GM23338 (cell line): ENCODE results near the gene ZNF112. TPM values are rescaled to one million over a fixed set of nuclear protein-coding genes. Genes with fewer than 3 reads are reported as not detected.

ENCODE experiments used
- ATAC-seq: fragments of 200-7000 bp; cut with Tn5 transposase; 3 replicates; pipeline ENCODE4 v1.9.1; 2020
- DNase-seq: peaks from one replicate; pipeline ENCODE4 v3.0.0-alpha.2; 2015; ENCODE audit warnings: low spot score
- H2AFZ ChIP-seq: fragments of 200-600 bp; sonication (generic); 2 replicates; pipeline ENCODE4 v1.8.0; 2016; ENCODE audit warnings: antibody characterized with exemption, mild to moderate bottlenecking, moderate library complexity
- H3F3A ChIP-seq: fragments of 200-600 bp; sonication (generic); replicated peaks from 2 replicates; pipeline ENCODE4 v1.8.0; 2017; ENCODE audit warnings: antibody characterized with exemption, mixed run types, low read depth
- H3K27ac ChIP-seq: fragments of 200-600 bp; sonication (generic); 2 replicates; pipeline ENCODE4 v1.6.1; 2016; ENCODE audit warnings: low read depth
- H3K27me3 ChIP-seq: fragments of 200-600 bp; sonication (generic); 2 replicates; pipeline ENCODE4 v1.8.0; 2016; ENCODE audit warnings: mild to moderate bottlenecking, mixed run types, moderate library complexity; ENCODE audit not compliant: insufficient read depth
- H3K36me3 ChIP-seq: fragments of 200-600 bp; sonication (generic); 2 replicates; pipeline ENCODE4 v1.8.0; 2016; ENCODE audit warnings: mild to moderate bottlenecking; ENCODE audit not compliant: insufficient read depth
- H3K4me1 ChIP-seq: fragments of 200-600 bp; sonication (generic); 2 replicates; pipeline ENCODE4 v1.8.0; 2016; ENCODE audit warnings: mild to moderate bottlenecking, moderate library complexity; ENCODE audit not compliant: insufficient read depth
- H3K4me2 ChIP-seq: fragments of 200-600 bp; sonication (generic); 2 replicates; pipeline ENCODE4 v1.7.1; 2017; ENCODE audit warnings: mixed run types
- H3K4me3 ChIP-seq: fragments of 200-600 bp; sonication (generic); 2 replicates; pipeline ENCODE4 v1.6.1; 2016; ENCODE audit warnings: mixed run types
- H3K79me2 ChIP-seq: fragments of 200-600 bp; sonication (generic); replicated peaks from 2 replicates; pipeline ENCODE4 v1.8.0; 2017; ENCODE audit warnings: mild to moderate bottlenecking; ENCODE audit not compliant: insufficient read depth
- H3K9me2 ChIP-seq: fragments of 200-600 bp; sonication (generic); 2 replicates; pipeline ENCODE4 v1.8.0; 2017; ENCODE audit not compliant: insufficient read depth
- H4K20me1 ChIP-seq: fragments of 200-600 bp; sonication (generic); replicated peaks from 2 replicates; pipeline ENCODE4 v1.8.0; 2017; ENCODE audit warnings: mild to moderate bottlenecking; ENCODE audit not compliant: insufficient read depth
- H3K27ac Mint-ChIP-seq: 2 replicates; pipeline ENCODE4 v1.8.0; 2020; ENCODE audit warnings: inconsistent platforms, mild to moderate bottlenecking, moderate library complexity, mixed read lengths
- H3K27me3 Mint-ChIP-seq: 3 replicates; pipeline ENCODE4 v1.8.0; 2022; ENCODE audit warnings: low read depth, mild to moderate bottlenecking, moderate library complexity, mixed read lengths, inconsistent platforms; ENCODE audit not compliant: insufficient read depth, poor library complexity
- H3K36me3 Mint-ChIP-seq: 3 replicates; pipeline ENCODE4 v1.8.0; 2021; ENCODE audit warnings: low read depth, mild to moderate bottlenecking, inconsistent platforms, moderate library complexity, mixed read lengths
- H3K4me1 Mint-ChIP-seq: 3 replicates; pipeline ENCODE4 v1.8.0; 2020; ENCODE audit warnings: mild to moderate bottlenecking, inconsistent platforms, mixed read lengths
- H3K4me3 Mint-ChIP-seq: 3 replicates; pipeline ENCODE4 v1.8.0; 2021; ENCODE audit warnings: moderate library complexity, mild to moderate bottlenecking, inconsistent platforms, mixed read lengths
- H3K9me3 Mint-ChIP-seq: 3 replicates; pipeline ENCODE4 v1.8.0; 2020; ENCODE audit warnings: moderate library complexity, mild to moderate bottlenecking, inconsistent platforms, mixed read lengths
- CREB1 ChIP-seq: fragments of 250-450 bp; sonication (Bioruptor Pico); IDR thresholded peaks from 2 replicates; pipeline ENCODE4 v1.5.0; 2020; ENCODE audit warnings: low read depth, mild to moderate bottlenecking, moderate library complexity
- EZH2 ChIP-seq: fragments of 200-600 bp; sonication (generic); IDR thresholded peaks from one replicate; pipeline ENCODE4 v1.8.0; 2017; ENCODE audit warnings: antibody characterized with exemption, mild to moderate bottlenecking, low read depth; ENCODE audit not compliant: unreplicated experiment
- EZH2phosphoT487 ChIP-seq: fragments of 200-600 bp; sonication (generic); IDR thresholded peaks from one replicate; pipeline ENCODE4 v1.8.1; 2018; ENCODE audit warnings: antibody characterized with exemption; ENCODE audit not compliant: unreplicated experiment
- JUNB ChIP-seq: IDR thresholded peaks from one replicate; pipeline ENCODE4 v1.6.1; 2016; ENCODE audit warnings: antibody characterized with exemption; ENCODE audit not compliant: unreplicated experiment
- NANOG ChIP-seq: IDR thresholded peaks from 2 replicates; pipeline ENCODE4 v1.6.1; 2016; ENCODE audit warnings: antibody characterized with exemption, borderline replicate concordance
- STAT1 ChIP-seq: IDR thresholded peaks from one replicate; pipeline ENCODE4 v1.6.1; 2016; ENCODE audit warnings: antibody characterized with exemption; ENCODE audit not compliant: unreplicated experiment
- ZNF114 ChIP-seq: fragments of 250-450 bp; sonication (Bioruptor Pico); IDR thresholded peaks from 2 replicates; pipeline ENCODE4 v1.5.0; 2020; ENCODE audit warnings: mild to moderate bottlenecking, moderate library complexity
- ZNF331 ChIP-seq: fragments of 250-450 bp; sonication (Bioruptor Pico); IDR thresholded peaks from 2 replicates; pipeline ENCODE4 v1.5.0; 2020; ENCODE audit warnings: low read depth, mild to moderate bottlenecking, moderate library complexity
- polyA plus RNA-seq: library from polyadenylated mRNA; unstranded; fragments of >200 nt; fragmentation: Nextera tagmentation; extraction: Ambion mirVana; gene quantifications from 2 replicates; pipeline ENCODE4 v1.2.1, GENCODE V29; 2016
- total RNA-seq: library from RNA; depleted of rRNA; stranded (reverse); fragments of >200 nt; shearing (Covaris generic); gene quantifications from 2 replicates; pipeline ENCODE4 v1.2.3, GENCODE V29; 2014
- TF ChIP-seq, protein P1 (sequence below), 2 experiments: fragments of 200-600 bp in 1 of 2; sonication (generic) in 1 of 2; conservative IDR thresholded peaks; 2 replicates each; pipeline versions ENCODE4 v1.5.1 to v1.6.1; 2016 to 2017; ENCODE audit warnings: antibody characterized with exemption in 2 of 2, low read depth in 2 of 2, mild to moderate bottlenecking in 2 of 2, moderate library complexity in 1 of 2
- TF ChIP-seq, protein P2 (sequence below): IDR thresholded peaks from one replicate; pipeline ENCODE4 v1.6.1; 2018; ENCODE audit warnings: antibody characterized with exemption; ENCODE audit not compliant: unreplicated experiment
- TF ChIP-seq, protein P3 (sequence below): IDR thresholded peaks from 2 replicates; pipeline ENCODE4 v1.6.1; 2016; ENCODE audit warnings: antibody characterized with exemption

ZNF112 gene
- total and polyA plus RNA-seq, 2 experiments from 2014 or later: 3.0 to 4.2 TPM

DNA sequence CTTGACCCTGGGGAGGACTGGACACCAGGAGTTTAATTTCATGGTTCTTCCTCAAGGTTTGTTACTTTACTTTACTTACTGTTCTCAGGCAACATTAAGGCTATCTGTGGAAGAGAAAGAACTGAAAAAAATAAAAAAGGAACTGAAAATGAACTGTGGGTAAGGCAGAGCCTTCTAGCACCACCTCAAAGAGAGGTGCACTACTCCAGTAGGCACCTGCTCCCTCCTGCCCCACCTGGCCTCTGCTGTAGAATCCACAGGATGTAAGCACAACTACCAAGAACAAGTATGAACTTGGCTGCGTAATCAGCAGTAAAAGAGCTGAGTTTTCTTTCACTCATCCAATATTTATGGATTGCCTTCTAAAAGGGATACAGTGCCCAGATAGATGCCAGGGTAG is 12.2 kb downstream of the ZNF112 start:
- Mint-ChIP-seq H3K36me3 (peaks cover 31% of the 10 kb centered on the region), H3K27me3 (peaks cover 8% of the 10 kb centered on the region), H3K4me3 (no peak overlapping the region), H3K27ac (no peak overlapping the region), H3K9me3 (peaks cover 53% of the 10 kb centered on the region), H3K4me1 (no peaks in the 10 kb centered on the region)
- TF ChIP-seq EZH2phosphoT487 (no peak), EZH2 (no peak), ZNF114 (CRISPR knock-in tag) (no peak), ZNF331 (CRISPR knock-in tag) (no peak), CREB1 (CRISPR knock-in tag) (no peak)
- TF ChIP-seq, protein P1, sequence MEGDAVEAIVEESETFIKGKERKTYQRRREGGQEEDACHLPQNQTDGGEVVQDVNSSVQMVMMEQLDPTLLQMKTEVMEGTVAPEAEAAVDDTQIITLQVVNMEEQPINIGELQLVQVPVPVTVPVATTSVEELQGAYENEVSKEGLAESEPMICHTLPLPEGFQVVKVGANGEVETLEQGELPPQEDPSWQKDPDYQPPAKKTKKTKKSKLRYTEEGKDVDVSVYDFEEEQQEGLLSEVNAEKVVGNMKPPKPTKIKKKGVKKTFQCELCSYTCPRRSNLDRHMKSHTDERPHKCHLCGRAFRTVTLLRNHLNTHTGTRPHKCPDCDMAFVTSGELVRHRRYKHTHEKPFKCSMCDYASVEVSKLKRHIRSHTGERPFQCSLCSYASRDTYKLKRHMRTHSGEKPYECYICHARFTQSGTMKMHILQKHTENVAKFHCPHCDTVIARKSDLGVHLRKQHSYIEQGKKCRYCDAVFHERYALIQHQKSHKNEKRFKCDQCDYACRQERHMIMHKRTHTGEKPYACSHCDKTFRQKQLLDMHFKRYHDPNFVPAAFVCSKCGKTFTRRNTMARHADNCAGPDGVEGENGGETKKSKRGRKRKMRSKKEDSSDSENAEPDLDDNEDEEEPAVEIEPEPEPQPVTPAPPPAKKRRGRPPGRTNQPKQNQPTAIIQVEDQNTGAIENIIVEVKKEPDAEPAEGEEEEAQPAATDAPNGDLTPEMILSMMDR (conservative IDR thresholded peaks at IDR 0.05; ENCODE audit: low read depth in 2 of 2): no peak
- TF ChIP-seq, protein P2, sequence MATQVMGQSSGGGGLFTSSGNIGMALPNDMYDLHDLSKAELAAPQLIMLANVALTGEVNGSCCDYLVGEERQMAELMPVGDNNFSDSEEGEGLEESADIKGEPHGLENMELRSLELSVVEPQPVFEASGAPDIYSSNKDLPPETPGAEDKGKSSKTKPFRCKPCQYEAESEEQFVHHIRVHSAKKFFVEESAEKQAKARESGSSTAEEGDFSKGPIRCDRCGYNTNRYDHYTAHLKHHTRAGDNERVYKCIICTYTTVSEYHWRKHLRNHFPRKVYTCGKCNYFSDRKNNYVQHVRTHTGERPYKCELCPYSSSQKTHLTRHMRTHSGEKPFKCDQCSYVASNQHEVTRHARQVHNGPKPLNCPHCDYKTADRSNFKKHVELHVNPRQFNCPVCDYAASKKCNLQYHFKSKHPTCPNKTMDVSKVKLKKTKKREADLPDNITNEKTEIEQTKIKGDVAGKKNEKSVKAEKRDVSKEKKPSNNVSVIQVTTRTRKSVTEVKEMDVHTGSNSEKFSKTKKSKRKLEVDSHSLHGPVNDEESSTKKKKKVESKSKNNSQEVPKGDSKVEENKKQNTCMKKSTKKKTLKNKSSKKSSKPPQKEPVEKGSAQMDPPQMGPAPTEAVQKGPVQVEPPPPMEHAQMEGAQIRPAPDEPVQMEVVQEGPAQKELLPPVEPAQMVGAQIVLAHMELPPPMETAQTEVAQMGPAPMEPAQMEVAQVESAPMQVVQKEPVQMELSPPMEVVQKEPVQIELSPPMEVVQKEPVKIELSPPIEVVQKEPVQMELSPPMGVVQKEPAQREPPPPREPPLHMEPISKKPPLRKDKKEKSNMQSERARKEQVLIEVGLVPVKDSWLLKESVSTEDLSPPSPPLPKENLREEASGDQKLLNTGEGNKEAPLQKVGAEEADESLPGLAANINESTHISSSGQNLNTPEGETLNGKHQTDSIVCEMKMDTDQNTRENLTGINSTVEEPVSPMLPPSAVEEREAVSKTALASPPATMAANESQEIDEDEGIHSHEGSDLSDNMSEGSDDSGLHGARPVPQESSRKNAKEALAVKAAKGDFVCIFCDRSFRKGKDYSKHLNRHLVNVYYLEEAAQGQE: no peak
- Histone ChIP-seq H3K27ac (no peak overlapping the region), H4K20me1 (0 out of 2 replicates have a peak, but pooled peaks cover 5% of the 10 kb centered on the region), H2AFZ (no peak overlapping the region), H3K79me2 (peaks cover 7% of the 10 kb centered on the region; the same call in 1 of the 2 replicates), H3K4me1 (no peaks in the 10 kb centered on the region), H3K27me3 (no peaks in the 10 kb centered on the region), H3K36me3 (peaks cover 11% of the 10 kb centered on the region), H3K4me3 (no peak overlapping the region), H3K4me2 (no peak overlapping the region), H3F3A (no peaks in the 10 kb centered on the region), H3K9me2 (no peaks in the 10 kb centered on the region)
- DNase-seq (no peak), ATAC-seq (no peak)

DNA sequence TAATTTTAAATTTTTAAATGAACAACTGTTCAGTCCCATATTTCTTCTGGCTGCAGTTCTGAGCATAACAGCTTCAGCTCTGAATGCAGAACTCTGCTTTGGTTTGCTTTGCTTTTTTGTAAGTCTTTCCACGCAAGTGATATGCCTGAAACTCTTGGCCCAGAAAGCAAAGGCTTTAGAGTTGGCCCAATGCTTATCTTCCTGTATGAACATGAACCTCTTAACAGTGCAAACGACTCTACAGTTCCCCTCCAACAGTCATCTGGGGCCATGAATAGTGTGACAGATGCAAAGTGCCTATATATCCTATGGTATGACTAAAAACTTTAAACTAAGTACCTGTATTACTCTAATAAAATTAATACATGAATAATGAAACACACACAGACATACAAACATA is 14.7 kb downstream of the ZNF112 start:
- Histone ChIP-seq H3K4me1 (no peaks in the 10 kb centered on the region), H3K79me2 (no peaks in the 10 kb centered on the region), H3K4me3 (no peak overlapping the region), H3K27ac (no peak overlapping the region), H3K36me3 (peaks cover 21% of the 10 kb centered on the region), H2AFZ (no peak overlapping the region), H3K4me2 (no peak overlapping the region), H3F3A (no peaks in the 10 kb centered on the region), H3K27me3 (no peaks in the 10 kb centered on the region), H4K20me1 (0 out of 2 replicates have a peak, but pooled peaks cover 4% of the 10 kb centered on the region), H3K9me2 (no peaks in the 10 kb centered on the region; the same call in 1 of the 2 replicates)
- Mint-ChIP-seq H3K27ac (no peak overlapping the region), H3K4me3 (no peak overlapping the region), H3K9me3 (peaks cover 59% of the 10 kb centered on the region), H3K36me3 (peaks cover 50% of the 10 kb centered on the region), H3K27me3 (peaks cover 5% of the 10 kb centered on the region), H3K4me1 (no peaks in the 10 kb centered on the region)
- DNase-seq (no peak), ATAC-seq (no peak)
- TF ChIP-seq, protein P2: no peak
- TF ChIP-seq STAT1: no peak
- no peak for TF ChIP-seq EZH2
- no peak for TF ChIP-seq ZNF331 (CRISPR knock-in tag)
- TF ChIP-seq NANOG: no peak
- TF ChIP-seq JUNB: no peak
- TF ChIP-seq, protein P3, sequence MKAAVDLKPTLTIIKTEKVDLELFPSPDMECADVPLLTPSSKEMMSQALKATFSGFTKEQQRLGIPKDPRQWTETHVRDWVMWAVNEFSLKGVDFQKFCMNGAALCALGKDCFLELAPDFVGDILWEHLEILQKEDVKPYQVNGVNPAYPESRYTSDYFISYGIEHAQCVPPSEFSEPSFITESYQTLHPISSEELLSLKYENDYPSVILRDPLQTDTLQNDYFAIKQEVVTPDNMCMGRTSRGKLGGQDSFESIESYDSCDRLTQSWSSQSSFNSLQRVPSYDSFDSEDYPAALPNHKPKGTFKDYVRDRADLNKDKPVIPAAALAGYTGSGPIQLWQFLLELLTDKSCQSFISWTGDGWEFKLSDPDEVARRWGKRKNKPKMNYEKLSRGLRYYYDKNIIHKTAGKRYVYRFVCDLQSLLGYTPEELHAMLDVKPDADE: no peak
- no peak for TF ChIP-seq CREB1 (CRISPR knock-in tag)
